Stimulated activated CD8-positive, alpha-beta memory T cell treated with anti-CD3 and anti-CD28 coated beads, Interleukin-4, amount 100 ng/mL, for 24 hours (primary cell): ENCODE measurements around the gene PFDN2.

ENCODE experiments used
- DNase-seq: peaks from one replicate; pipeline ENCODE4 v3.0.0-alpha.2; 2020; ENCODE audit warnings: low read depth

Gene PFDN2, protein sequence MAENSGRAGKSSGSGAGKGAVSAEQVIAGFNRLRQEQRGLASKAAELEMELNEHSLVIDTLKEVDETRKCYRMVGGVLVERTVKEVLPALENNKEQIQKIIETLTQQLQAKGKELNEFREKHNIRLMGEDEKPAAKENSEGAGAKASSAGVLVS

GRCh38 chr1:161117759-161118581 lies at the start of gene PFDN2, which contains the start of gene NIT1:
Gene PFDN2, minus strand, starts transcription at chr1:161118037. Its CDS starts 11 bp downstream, at chr1:161118026.
Gene NIT1, plus strand, starts transcription at chr1:161118105. Its CDS starts 72 bp downstream, at chr1:161118177.
- DNase-seq, result peak; percentile 83

DNA sequence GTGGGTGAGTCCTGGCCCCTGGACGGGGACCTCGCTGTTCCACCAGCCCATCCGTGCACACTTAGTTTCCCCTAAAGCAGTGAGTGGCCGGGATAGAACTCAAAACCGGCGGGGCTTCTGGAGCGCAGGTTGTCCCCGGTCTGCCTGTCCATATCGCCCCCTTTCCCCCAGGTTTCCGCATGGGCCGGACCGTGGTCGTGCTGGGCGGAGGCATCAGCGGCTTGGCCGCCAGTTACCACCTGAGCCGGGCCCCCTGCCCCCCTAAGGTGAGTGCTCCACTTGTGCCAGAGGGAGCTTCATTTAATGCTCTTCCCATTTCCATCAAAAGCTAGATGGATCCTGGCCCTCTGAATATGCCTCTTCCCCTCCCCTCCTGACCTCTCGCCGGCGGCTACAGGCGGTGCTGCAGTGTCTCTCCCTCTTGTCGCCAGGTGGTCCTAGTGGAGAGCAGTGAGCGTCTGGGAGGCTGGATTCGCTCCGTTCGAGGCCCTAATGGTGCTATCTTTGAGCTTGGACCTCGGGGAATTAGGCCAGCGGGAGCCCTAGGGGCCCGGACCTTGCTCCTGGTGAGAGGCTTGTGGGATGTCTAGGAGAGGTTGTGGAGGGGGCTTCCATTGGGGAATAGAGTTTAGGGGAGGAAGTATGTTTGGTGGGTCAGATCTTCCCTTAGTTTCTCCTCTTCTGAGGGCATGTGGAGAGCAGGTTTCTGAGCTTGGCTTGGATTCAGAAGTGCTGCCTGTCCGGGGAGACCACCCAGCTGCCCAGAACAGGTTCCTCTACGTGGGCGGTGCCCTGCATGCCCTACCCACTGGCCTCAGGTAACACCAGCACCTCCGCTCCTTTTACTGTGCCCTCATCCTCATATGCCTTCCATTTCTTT lies 49.1 kb upstream of the PFDN2 start:
- no peak for DNase-seq

GRCh38 chr1:161165742-161166668 lies 48.2 kb upstream of the PFDN2 start, which contains the start of gene PPOX:
Gene PPOX, plus strand, starts transcription at chr1:161166426. Its CDS starts 422 bp downstream, at chr1:161166848.
- peak; percentile 85 for DNase-seq

GRCh38 chr1:161164901-161165610 lies 47.2 kb upstream of the PFDN2 start:
- no peak for DNase-seq

GRCh38 chr1:161163793-161164192 lies 46.0 kb upstream of the PFDN2 start:
- no peak for DNase-seq

GRCh38 chr1:161162806-161163205 lies 45.0 kb upstream of the PFDN2 start:
- DNase-seq, result no peak

GRCh38 chr1:161162052-161162451 lies 44.2 kb upstream of the PFDN2 start:
- no peak for DNase-seq

- DNase-seq, result no peak
Observed at GRCh38 chr1:161161652-161162051, 43.8 kb upstream of the PFDN2 start.

- no peak for DNase-seq
Observed at GRCh38 chr1:161160671-161161145, 42.9 kb upstream of the PFDN2 start.

DNA sequence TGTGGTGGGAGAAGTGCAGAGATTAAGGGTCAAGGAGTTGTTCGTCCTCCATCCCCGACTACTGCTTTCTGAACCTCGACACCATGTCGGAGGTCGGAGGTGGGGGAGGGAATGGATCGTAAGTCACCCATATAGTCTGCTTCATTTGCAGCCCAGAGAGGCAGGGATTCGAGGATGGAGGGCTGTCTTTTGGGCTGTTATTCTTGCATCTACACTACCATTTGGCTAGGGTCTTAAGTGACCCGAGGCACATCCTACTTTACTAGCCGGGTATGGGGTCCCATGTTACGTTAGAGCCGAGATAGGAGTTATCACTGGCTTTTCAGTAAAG lies 42.0 kb upstream of the PFDN2 start:
- no peak for DNase-seq

DNA sequence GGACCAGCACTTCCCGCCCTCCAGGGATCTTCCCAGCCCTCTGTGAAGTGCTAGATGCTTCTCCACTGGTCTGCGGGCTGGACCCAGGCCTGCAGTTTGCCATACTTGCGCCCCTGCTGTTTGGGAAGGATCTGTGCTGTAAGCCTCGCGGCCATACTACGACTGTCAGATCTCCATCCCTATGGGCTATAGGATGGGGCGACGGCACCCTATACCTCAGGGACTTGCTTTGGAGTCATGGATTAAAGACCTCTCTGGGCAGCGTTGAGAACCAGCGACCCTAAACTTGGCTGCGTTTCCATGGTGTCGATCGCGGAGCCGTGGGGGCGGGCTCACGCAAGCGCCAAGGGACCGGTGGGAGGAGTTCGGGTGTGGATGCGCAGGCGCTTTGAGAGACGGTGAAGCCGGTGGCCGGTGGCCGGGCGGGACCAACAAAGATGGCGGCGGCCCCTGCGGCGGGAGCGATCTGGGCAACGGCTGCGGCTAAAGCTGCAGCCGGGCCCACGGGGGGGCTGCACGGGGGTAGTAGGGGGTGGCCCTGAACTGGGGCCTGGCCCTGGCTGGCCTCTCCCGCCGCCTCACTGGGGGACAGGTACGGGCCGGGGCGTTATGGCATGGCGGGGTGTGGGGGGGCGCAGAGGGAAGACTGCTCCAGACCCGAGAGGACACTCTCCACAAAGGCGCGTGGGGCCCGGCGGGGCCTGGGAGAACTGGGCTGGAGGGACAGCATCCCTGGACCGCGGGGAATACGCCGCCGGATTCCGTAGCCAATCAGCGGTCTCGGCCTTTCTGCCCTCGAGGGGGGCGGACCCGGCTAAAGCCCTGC lies 41.5 kb upstream of the PFDN2 start, which contains the start of gene USP21:
USP21 (plus strand) TSS at position 414 of the 826 bp plus-strand sequence. CDS start 1,141 bp downstream, outside the sequence.
- peak; percentile 88 for DNase-seq

DNA sequence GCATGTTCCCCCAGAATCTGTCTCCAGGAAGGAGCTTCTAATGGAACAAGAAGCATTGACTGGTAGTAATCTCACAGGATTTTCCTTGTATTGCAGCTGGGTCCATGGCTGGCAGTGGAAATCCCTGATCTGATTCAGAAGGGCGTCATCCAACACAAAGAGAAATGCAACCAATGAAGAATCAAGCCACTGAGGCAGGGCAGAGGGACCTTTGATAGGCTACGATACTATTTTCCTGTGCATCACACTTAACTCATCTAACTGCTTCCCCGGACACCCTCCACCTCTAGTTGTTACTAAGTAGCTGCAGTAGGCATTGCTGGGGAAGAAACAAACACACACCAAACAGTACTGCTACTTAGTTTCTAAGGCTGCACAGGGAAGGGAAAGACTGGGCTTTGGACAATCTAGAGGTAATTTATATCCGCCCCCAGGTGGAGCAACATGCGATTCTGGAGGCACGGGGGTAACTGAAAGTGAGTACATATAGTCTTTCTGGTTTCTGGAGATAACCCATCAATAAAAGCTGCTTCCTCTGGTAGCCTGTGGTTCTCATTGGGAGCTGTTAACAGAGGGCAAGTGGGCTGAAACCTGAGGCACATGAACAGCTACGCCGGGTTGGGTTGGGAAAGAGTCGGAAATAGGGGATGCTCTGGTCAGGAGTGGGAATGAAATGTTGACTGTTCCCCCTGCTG lies 40.6 kb upstream of the PFDN2 start:
- DNase-seq, result no peak

DNA sequence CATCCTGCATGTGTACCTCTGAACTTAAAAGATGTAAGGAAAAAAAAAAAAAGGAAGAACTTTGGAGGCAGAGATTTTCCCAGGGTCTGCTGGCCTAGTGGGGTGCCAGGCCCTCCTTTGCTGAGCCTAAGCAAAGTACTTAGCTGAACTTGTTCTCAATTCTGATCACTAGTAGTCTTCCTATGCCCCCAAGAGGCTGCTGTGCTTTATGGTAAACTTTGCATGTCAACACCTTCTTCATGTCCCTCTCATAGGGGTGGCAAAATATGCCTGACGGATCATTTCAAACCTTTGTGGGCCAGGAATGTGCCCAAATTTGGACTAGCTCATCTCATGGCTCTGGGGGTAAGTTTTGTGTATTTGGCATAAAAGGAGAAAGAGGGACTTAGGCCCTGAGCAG lies 40.0 kb upstream of the PFDN2 start:
- DNase-seq, result no peak

DNA sequence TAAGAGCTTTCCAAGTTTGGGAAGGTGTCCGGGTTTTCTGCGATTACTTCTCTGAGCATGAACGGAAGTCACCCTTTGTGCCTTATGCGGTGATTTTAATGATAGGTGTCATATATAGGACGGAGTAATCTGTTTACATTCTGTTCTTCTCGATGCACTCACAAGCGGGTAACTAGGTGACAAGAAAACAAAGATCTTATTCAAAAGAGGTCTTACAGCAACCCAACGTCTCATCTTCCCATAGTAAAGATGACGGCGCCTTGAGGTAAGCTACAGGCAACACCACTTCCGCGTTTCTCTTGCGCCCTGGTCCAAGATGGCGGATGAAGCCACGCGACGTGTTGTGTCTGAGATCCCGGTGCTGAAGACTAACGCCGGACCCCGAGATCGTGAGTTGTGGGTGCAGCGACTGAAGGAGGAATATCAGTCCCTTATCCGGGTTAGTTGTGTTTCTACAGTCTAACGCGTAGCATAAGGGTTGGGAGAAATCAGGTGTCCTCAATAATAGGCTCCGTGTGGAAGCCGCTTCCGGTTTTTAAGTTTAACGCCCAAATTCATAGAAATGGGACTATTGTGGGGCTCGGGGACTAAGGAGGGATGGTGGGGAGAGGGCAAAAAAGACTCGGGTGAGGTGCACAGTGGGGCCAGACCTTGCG lies 36.0 kb upstream of the PFDN2 start, which contains the start of gene UFC1:
UFC1 (plus strand) TSS at position 297 of the 656 bp plus-strand sequence; CDS start at position 317, 20 bp downstream.
- peak; percentile 55 for DNase-seq

DNA sequence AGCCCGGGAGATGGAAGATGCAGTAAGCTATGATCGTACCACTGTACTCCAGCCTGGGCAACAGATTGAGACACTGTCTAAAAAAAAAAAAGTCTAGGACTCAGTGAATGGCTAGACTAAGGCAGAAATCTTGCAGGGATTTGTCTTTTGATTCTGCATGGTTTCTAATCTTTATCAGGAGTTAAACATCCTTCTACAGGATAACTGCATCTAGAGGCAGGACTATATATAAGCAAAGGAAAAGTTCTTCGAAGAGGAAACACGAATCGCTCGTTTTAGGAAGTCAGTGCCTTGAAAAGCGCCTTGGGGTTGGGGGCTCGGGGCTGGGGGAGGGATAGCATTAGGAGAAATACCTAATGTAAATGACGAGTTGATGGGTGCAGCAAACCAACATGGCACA lies 35.3 kb upstream of the PFDN2 start:
- no peak for DNase-seq

GRCh38 chr1:161145832-161146231 lies 28.0 kb upstream of the PFDN2 start:
- DNase-seq, result no peak

DNA sequence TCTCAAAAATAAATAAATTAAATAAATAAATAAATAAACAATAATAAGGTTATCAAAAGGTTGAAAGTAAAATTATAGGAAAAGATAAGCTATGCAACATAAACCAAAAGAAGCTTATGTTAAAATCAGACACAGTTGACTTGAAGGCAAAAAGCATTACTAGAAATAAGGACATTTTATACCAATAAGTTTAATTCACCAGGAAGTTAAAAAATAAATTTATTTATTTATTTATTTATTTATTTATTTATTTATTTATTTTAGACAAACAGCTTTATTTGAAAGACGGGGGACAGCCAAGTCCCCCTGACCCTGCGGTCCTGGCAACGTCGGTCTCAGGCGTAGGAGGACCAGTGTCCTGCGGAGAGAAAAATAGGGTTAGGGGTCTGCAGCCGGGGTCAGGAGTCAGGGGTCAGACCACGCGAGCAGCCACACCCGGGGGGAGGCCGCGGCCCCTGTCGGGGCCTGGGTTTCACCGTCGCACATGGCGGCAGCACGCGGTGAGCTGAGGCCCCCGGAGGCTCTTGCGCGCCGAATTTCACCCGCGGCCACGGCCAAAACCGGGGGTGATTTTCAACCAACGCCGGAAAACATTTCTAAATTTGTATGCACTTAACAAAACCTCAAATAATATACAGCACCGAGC lies 23.0 kb upstream of the PFDN2 start:
- DNase-seq, result no peak

DNA sequence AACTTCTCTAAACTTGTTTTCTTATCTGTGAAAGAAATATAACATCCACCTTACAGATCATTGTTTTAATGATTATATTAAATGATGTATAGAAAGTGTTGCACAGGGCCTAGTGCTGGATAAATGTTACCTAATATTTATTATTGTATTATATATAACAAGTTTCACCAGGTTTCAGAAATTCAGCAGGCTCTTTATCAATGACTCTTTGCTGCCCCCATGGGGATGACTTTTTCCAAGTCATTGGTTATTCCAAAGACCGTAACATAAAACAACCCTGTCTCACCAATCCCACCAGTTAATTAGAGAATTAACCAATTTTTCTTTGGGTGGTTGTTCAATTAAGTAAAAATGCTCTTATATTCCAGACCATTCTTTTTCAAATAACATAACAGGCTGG lies 21.9 kb upstream of the PFDN2 start:
- no peak for DNase-seq
